T-cell (primary cell): ENCODE data around the gene GATD1. TPM values are rescaled to one million over a fixed set of nuclear protein-coding genes. Genes with fewer than 3 reads are reported as not detected.

Experiments used
- ATAC-seq, 4 experiments: fragments of 200-7000 bp in 3 of 4; fragments of 150-1000 bp in 1 of 4; cut with Tn5 transposase; replicated peaks in 1 of 4; 1 replicate in 3 of 4; 2 replicates in 1 of 4; pipeline ENCODE4 v1.10.0; 2021; ENCODE audit warnings: moderate library complexity in 3 of 4, mild to moderate bottlenecking in 2 of 4, moderate number of reproducible peaks in 1 of 4
- CTCF ChIA-PET, 2 donors: fragments of 300-600 bp; sonication (Branson Sonifier 250); formaldehyde crosslinking; loops; one replicate each; lab custom pipeline; 2022; ENCODE audit warnings: antibody characterized with exemption in 2 of 2; lab: Charles Lee
- POLR2A ChIA-PET, 2 donors: fragments of 300-600 bp; sonication (Branson Sonifier 250); formaldehyde crosslinking; loops; one replicate each; lab custom pipeline; 2022; ENCODE audit warnings: antibody characterized with exemption in 2 of 2; lab: Charles Lee
- DNase-seq, 35 experiments: peaks; one replicate each; pipeline versions ENCODE4 v3.0.0 to v3.0.0-alpha.2; 2013 to 2023
- H3K27ac ChIP-seq: one replicate; pipeline ENCODE4 v1.5.1; 2013; ENCODE audit warnings: low read length
- H3K27me3 ChIP-seq, 2 experiments: replicated peaks in 1 of 2; 1 replicate in 1 of 2; 2 replicates in 1 of 2; pipeline versions ENCODE4 v1.6.1 to v1.7.0; 2013; ENCODE audit warnings: low read length in 1 of 2, mixed read lengths in 1 of 2; ENCODE audit not compliant: control insufficient read depth in 2 of 2, insufficient read depth in 2 of 2; ENCODE audit errors: extremely low read depth in 1 of 2
- H3K36me3 ChIP-seq, 2 donors: 1 replicate in 1 of 2; 2 replicates in 1 of 2; pipeline versions ENCODE4 v1.6.1 to v1.7.0; 2013; ENCODE audit warnings: low read length in 1 of 2; ENCODE audit not compliant: control insufficient read depth in 2 of 2, insufficient read depth in 1 of 2; ENCODE audit errors: extremely low read depth in 1 of 2
- H3K4me1 ChIP-seq, 2 experiments: 1 replicate in 1 of 2; 2 replicates in 1 of 2; pipeline versions ENCODE4 v1.6.1 to v1.7.0; 2013; ENCODE audit warnings: low read length in 2 of 2, mixed read lengths in 1 of 2; ENCODE audit not compliant: insufficient read depth in 2 of 2, control insufficient read depth in 1 of 2; ENCODE audit errors: extremely low read depth in 1 of 2
- H3K4me3 ChIP-seq, 2 donors: 1 replicate in 1 of 2; 2 replicates in 1 of 2; pipeline versions ENCODE4 v1.5.1 to v1.7.0; 2013; ENCODE audit warnings: mild to moderate bottlenecking in 2 of 2, low read length in 1 of 2, moderate library complexity in 1 of 2; ENCODE audit not compliant: control insufficient read depth in 1 of 2; ENCODE audit errors: extremely low read depth in 1 of 2
- H3K9me3 ChIP-seq: 2 replicates; pipeline ENCODE4 v1.7.0; 2013
- H3K27ac Mint-ChIP-seq, 2 donors: one replicate each; pipeline ENCODE4 v1.8.0; 2020 to 2021; ENCODE audit warnings: mild to moderate bottlenecking in 2 of 2, mixed read lengths in 2 of 2
- H3K27me3 Mint-ChIP-seq, 2 donors: one replicate each; pipeline ENCODE4 v1.8.0; 2021 to 2022; ENCODE audit warnings: mixed read lengths in 2 of 2
- H3K36me3 Mint-ChIP-seq: one replicate; pipeline ENCODE4 v1.8.0; 2021; ENCODE audit warnings: mixed read lengths
- H3K4me1 Mint-ChIP-seq, 3 donors: one replicate each; pipeline ENCODE4 v1.8.0; 2020 to 2022; ENCODE audit warnings: mixed read lengths in 3 of 3, mild to moderate bottlenecking in 1 of 3
- H3K4me3 Mint-ChIP-seq, 3 donors: one replicate each; pipeline ENCODE4 v1.8.0; 2020 to 2022; ENCODE audit warnings: mild to moderate bottlenecking in 3 of 3, mixed read lengths in 3 of 3, moderate library complexity in 3 of 3
- H3K9me3 Mint-ChIP-seq, 3 donors: one replicate each; pipeline ENCODE4 v1.8.0; 2020 to 2022; ENCODE audit warnings: mixed read lengths in 3 of 3
- WGBS: methylation state at CpG from one replicate; pipeline ENCODE4 v1.1.5; 2013; ENCODE audit warnings: missing lambda C conversion rate; ENCODE audit not compliant: insufficient coverage; 5-methylcytosine and 5-hydroxymethylcytosine counted together
- total RNA-seq, 35 experiments: library from RNA in 6 of 35; stranded (reverse) in 6 of 35; fragments of 120-200 nt in 1 of 35; gene quantifications; one replicate each; pipeline versions ENCODE4 v1.2.1 to v1.2.4 and lab custom pipeline; 2013 to 2026

The GATD1 gene
- total RNA-seq, 5 donors from 2014 or later (not counting 1 experiment from before 2014, with no cell fraction given) = 40.8 to 73.5 (median 70.2) TPM

DNA sequence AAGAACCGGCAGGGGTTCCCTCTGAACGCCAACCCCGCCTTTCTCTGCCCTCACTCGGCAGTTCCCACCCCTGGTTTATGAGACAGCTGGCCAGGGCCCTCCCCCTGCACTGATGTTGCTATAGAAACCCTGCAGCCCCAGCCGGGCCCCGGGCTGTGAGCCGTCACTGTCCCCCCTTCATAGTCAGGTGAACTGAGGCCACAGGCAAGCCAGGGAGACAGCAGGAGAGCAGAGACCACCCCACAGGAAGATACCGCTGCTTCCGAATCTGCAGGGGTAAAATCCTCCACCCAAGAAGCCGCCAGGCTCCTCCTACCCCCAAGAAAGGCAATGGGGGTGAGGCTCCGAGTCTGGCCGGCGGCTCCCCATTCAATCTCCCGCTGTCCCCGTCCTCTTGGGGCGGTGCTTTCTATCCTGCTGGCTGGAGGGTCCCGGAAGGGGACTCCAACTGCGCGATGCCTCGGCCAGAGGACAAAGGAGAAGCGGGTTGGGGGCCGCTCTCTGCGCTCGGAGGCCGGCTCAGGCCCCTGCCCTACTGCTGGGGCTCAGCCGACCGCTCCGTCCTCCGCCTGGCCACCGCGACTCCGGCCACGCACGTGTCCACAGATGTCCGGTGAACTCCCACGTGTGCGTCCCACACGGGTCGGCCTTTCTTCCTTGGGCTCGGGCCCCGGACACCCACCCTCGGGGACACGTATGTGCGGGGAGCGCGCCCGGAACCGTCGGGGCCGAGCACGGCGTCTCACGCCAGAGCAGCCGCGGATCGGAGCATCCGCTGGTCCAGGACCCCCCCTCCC is 20.2 kb upstream of the GATD1 start:
- peaks cover 15 to 30% of the 10 kb centered on the region in 2 donors for H3K36me3 ChIP-seq
- H3K4me3 ChIP-seq = peak overlapping the region; percentile 83 to 93
- Mint-ChIP-seq H3K27me3 (no peaks in the 10 kb centered on the region), H3K9me3 (no peaks in the 10 kb centered on the region), H3K4me3 (peak overlapping the region; percentile 79 to 89 (median 88)), H3K36me3 (no peaks in the 10 kb centered on the region), H3K27ac (peak overlapping the region; percentile 91), H3K4me1 (peaks cover 10 to 21% (median 16%) of the 10 kb centered on the region in 3 donors)
- peaks cover 14 to 49% of the 10 kb centered on the region in 2 experiments for H3K4me1 ChIP-seq
- POLR2A ChIA-PET = no interaction called here
- H3K9me3 ChIP-seq = no peaks in the 10 kb centered on the region
- peak; percentile 39 to 87 (median 72) for DNase-seq
- H3K27me3 ChIP-seq = peaks cover 0 to 3% of the 10 kb centered on the region in 2 experiments
- WGBS = under 1% methylated on average over 54 of the region's 57 CpGs
- peak; percentile 53 to 63 (median 58) for ATAC-seq
- CTCF ChIA-PET = interaction anchor here in 1 of 2 donors (1.3 kb wide), 1 partner anchor 19 kb away, joined by 3 read pairs; no protein-coding TSS in a partner anchor
- peak overlapping the region; percentile 87 for H3K27ac ChIP-seq

- DNase-seq (no peak), ATAC-seq (peak in 1 of 4 experiments; percentile 2)
- peaks cover 10 to 21% (median 16%) of the 10 kb centered on the region in 3 donors for H3K4me1 Mint-ChIP-seq
- H3K4me1 ChIP-seq = peaks cover 14 to 47% of the 10 kb centered on the region in 2 experiments
- no peaks in the 10 kb centered on the region for H3K9me3 ChIP-seq
- peaks cover 15 to 33% of the 10 kb centered on the region in 2 donors for H3K36me3 ChIP-seq
- peak overlapping the region; percentile 79 to 89 (median 88) for H3K4me3 Mint-ChIP-seq
- WGBS = 23% methylated on average over 9 of the region's 18 CpGs
- no peaks in the 10 kb centered on the region for H3K36me3 Mint-ChIP-seq
- peaks cover 0 to 3% of the 10 kb centered on the region in 2 experiments for H3K27me3 ChIP-seq
- peak overlapping the region; percentile 87 for H3K27ac ChIP-seq
- POLR2A ChIA-PET = no interaction called here
- H3K4me3 ChIP-seq = peak overlapping the region; percentile 83 to 93
- CTCF ChIA-PET = interaction anchor here in 1 of 2 donors (1.3 kb wide), 1 partner anchor 18 kb away, joined by 3 read pairs; no protein-coding TSS in a partner anchor
- H3K27ac Mint-ChIP-seq = peak overlapping the region; percentile 91
- no peaks in the 10 kb centered on the region for H3K9me3 Mint-ChIP-seq
- H3K27me3 Mint-ChIP-seq = no peaks in the 10 kb centered on the region
These were observed 19.4 kb upstream of the GATD1 start for GRCh38 chr11:796565-797295.

GRCh38 chr11:795634-796564 is 18.6 kb upstream of the GATD1 start:
- peaks cover 9 to 37% of the 10 kb centered on the region in 2 donors for H3K36me3 ChIP-seq
- H3K4me1 Mint-ChIP-seq = peaks cover 10 to 19% (median 16%) of the 10 kb centered on the region in 3 donors

DNA sequence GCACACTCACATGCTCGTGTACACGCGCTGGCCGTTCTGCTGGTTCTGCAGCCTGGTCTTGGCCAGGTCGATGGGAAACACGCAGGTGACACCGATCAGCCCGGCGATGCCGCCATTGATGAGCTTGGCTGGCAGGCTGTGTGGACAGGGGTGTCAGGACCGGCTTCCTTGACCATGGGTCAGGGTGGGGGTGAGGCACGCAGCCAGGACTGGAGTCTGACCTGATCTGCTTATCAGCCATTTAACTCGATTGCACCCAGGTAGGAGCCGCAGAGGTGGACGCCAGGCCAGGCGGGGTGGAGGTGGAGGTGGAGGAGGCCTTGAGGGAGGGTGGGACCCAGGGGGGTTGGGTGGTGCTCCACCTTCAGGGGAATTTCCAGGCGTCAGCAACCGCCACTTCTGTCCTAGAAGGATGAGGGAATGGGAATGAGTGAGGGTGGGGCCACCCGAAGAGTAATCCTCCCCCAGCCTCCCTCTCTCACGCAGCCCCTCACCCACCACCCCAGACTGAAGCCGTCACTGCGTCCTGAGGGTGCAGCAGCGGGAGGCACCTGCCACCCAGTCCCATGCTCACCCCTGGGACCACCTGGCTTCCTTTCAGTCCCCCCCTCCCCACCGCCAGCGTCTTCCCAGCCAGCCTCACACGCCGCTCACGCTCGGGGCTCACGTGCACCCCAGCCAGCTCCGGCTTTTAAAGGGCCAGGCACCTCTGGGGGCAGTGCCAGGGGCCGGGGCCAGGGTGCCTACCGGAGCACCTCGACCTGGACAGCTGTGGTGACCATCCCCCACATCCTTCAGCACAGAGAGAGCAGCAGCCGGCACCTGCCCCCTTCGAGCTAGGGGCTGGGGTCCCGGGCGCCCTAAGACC is 17.7 kb upstream of the GATD1 start:
- H3K27ac ChIP-seq = peak overlapping the region; percentile 67
- no peak overlapping the region for H3K27ac Mint-ChIP-seq
- peak overlapping the region; percentile 58 to 93 for H3K4me3 ChIP-seq
- peaks cover 14 to 49% of the 10 kb centered on the region in 2 experiments for H3K4me1 ChIP-seq
- peaks cover 6 to 31% of the 10 kb centered on the region in 2 donors for H3K36me3 ChIP-seq
- 70% methylated on average over 18 of the region's 38 CpGs for WGBS
- peaks cover 10 to 19% (median 16%) of the 10 kb centered on the region in 3 donors for H3K4me1 Mint-ChIP-seq
- DNase-seq (no peak), ATAC-seq (no peak)
- no peaks in the 10 kb centered on the region for H3K9me3 ChIP-seq
- H3K27me3 Mint-ChIP-seq = no peaks in the 10 kb centered on the region
- H3K9me3 Mint-ChIP-seq = no peaks in the 10 kb centered on the region
- peaks cover 3% of the 10 kb centered on the region for H3K36me3 Mint-ChIP-seq
- peak overlapping the region; percentile 79 to 89 (median 88) for H3K4me3 Mint-ChIP-seq
- peaks cover 0 to 13% of the 10 kb centered on the region in 2 experiments for H3K27me3 ChIP-seq
- POLR2A ChIA-PET = interaction anchor here in 1 of 2 donors (0.6 to 0.8 kb wide), 2 partner anchors 11 to 15 kb away, joined by 3 to 8 read pairs; partner anchors contain the start of gene RPLP2
- CTCF ChIA-PET = no interaction called here

More at GRCh38 chr11:795634-796564, 18.6 kb upstream of the GATD1 start:
- peak overlapping the region; percentile 91 for H3K27ac Mint-ChIP-seq
- ChIA-PET CTCF (no interaction called here), POLR2A (interaction anchor here (0.6 to 0.8 kb wide), 3 partner anchors 10 to 501 kb away, joined by 3 to 8 read pairs (median 3); partner anchors contain the start of gene RPLP2 (in 1 of the 2))
- H3K9me3 Mint-ChIP-seq = no peaks in the 10 kb centered on the region
- no peaks in the 10 kb centered on the region for H3K27me3 Mint-ChIP-seq
- 4% methylated on average over 8 of the region's 26 CpGs for WGBS
- peak overlapping the region; percentile 79 to 89 (median 88) for H3K4me3 Mint-ChIP-seq
- H3K4me1 ChIP-seq = peaks cover 14 to 46% of the 10 kb centered on the region in 2 experiments
- no peaks in the 10 kb centered on the region for H3K9me3 ChIP-seq
- peaks cover 3% of the 10 kb centered on the region for H3K36me3 Mint-ChIP-seq
- DNase-seq (peak; percentile 53 to 88 (median 69)), ATAC-seq (peak; percentile 47 to 53 (median 52))
- peaks cover 0 to 5% of the 10 kb centered on the region in 2 experiments for H3K27me3 ChIP-seq
- peak overlapping the region; percentile 87 for H3K27ac ChIP-seq
- peak overlapping the region; percentile 83 to 93 for H3K4me3 ChIP-seq

DNA sequence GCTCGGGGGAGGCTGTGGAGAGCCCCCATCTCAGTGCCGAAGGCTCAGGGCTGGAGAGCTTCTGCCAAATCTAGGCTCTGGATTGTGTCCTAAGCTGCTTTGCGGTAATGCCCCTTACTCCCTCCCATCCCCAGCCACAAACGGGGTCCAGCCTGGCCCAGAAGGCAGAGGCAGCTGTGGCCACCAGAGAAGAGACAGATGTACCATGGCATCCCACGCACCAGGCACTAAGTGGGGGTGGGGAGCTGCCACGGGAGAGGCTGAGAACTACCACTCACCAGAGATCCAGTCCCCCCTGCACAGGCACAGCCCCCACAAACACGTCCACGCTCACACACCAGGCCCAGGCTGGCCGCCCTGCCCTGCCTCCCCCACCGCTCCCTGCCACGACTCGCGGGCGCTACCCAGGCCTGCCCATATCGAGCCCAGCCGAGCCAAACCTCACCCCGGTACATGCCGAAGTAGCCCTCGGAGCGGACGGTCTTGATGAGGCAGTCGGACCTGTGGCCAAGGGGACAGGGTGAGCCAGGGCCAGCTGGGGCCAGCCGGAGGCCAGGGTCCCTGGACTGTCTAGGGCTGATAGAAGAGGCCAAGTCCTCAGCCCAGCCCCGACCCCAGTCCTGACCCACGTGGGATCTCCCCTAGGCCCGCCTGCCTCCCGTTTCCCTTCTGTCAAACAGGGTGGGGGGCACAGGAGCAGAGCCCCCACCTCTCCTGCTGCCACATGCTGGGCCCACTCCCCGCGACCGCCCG is 16.9 kb upstream of the GATD1 start:
- peaks cover 0 to 4% of the 10 kb centered on the region in 2 donors for H3K27me3 Mint-ChIP-seq
- WGBS = 94% methylated on average over 21 of the region's 31 CpGs

More for the DNA sequence above, 16.9 kb upstream of the GATD1 start:
- Histone ChIP-seq H3K27ac (no peak overlapping the region), H3K27me3 (peaks cover 0 to 20% of the 10 kb centered on the region in 2 experiments), H3K4me1 (peaks cover 14 to 55% of the 10 kb centered on the region in 2 experiments), H3K4me3 (no peak overlapping the region), H3K9me3 (no peaks in the 10 kb centered on the region), H3K36me3 (peaks cover 6 to 26% of the 10 kb centered on the region in 2 donors)
- ATAC-seq (no peak), DNase-seq (no peak)
- Mint-ChIP-seq H3K4me3 (peak overlapping the region; percentile 25 to 88 (median 43)), H3K27ac (no peak overlapping the region), H3K36me3 (peaks cover 3% of the 10 kb centered on the region), H3K9me3 (no peaks in the 10 kb centered on the region), H3K4me1 (peaks cover 10 to 19% (median 16%) of the 10 kb centered on the region in 3 donors)
- POLR2A ChIA-PET = no interaction called here
- CTCF ChIA-PET = no interaction called here
